GM19328 (cell line): ENCODE measurements around the gene COL1A1.

ENCODE experiments used
- ATAC-seq: cut with Tn5 transposase; IDR thresholded peaks from one replicate; pipeline ENCODE4 v1.9.1; 2021; ENCODE audit warnings: mild to moderate bottlenecking, moderate library complexity; ENCODE audit not compliant: unreplicated experiment

The COL1A1 gene

GRCh38 chr17:50144355-50144754 is 57.1 kb downstream of the COL1A1 start:
- ATAC-seq, result no peak

- no peak for ATAC-seq
Measured at GRCh38 chr17:50143461-50144176, 57.8 kb downstream of the COL1A1 start.

- no peak for ATAC-seq
Measured at GRCh38 chr17:50141745-50142110, 59.7 kb downstream of the COL1A1 start.

- ATAC-seq, result no peak
Measured at GRCh38 chr17:50141026-50141744, 60.2 kb downstream of the COL1A1 start.

GRCh38 chr17:50139950-50140885 is 61.2 kb downstream of the COL1A1 start:
- no peak for ATAC-seq

- ATAC-seq, result no peak
Measured at GRCh38 chr17:50139185-50139783, 62.1 kb downstream of the COL1A1 start.

- ATAC-seq, result no peak
Measured at GRCh38 chr17:50137042-50137441, 64.4 kb downstream of the COL1A1 start.

GRCh38 chr17:50136096-50136687 is 65.2 kb downstream of the COL1A1 start:
- no peak for ATAC-seq

- ATAC-seq, result no peak
Measured at GRCh38 chr17:50135316-50136095, 65.9 kb downstream of the COL1A1 start.

- ATAC-seq, result no peak
Measured at GRCh38 chr17:50134206-50135110, 67.0 kb downstream of the COL1A1 start.

GRCh38 chr17:50133769-50134099 is 67.7 kb downstream of the COL1A1 start:
- no peak for ATAC-seq
